ENCODE data around the gene MYO9A.

GRCh38 chr15:71782422-71783165 is 335.4 kb downstream of the MYO9A start:
- TF ChIP-seq ZFX (IDR thresholded peaks at IDR 0.05) (no peak), CTCF (conservative IDR thresholded peaks at IDR 0.05) (no peak)
